Body of pancreas (tissue), 4 donors: Measurements from ENCODE around the gene IFRD2.

Experiments used
- CTCF ChIP-seq, 7 experiments: fragments of 450-650 bp in 4 of 7; fragments of 200-600 bp in 3 of 7; sonication (generic) in 3 of 7; IDR thresholded peaks; one replicate each; pipeline ENCODE4 v1.5.1; 2016 to 2019; ENCODE audit warnings: antibody characterized with exemption in 7 of 7
- POLR2A ChIP-seq, 3 donors: fragments of 450-650 bp; IDR thresholded peaks; one replicate each; pipeline ENCODE4 v1.6.1; 2016; ENCODE audit warnings: antibody characterized with exemption in 3 of 3, mild to moderate bottlenecking in 2 of 3

- TF ChIP-seq CTCF (IDR thresholded peaks at IDR 0.05) = peak in 1 of 7 experiments; percentile 8
- TF ChIP-seq POLR2A (IDR thresholded peaks at IDR 0.05) = peak; percentile 74 to 92 (median 84)
Measured at GRCh38 chr3:50267280-50267913, 24.8 kb downstream of the IFRD2 start.
